Measurements from ENCODE around the gene LRRC55.

The LRRC55 gene, protein sequence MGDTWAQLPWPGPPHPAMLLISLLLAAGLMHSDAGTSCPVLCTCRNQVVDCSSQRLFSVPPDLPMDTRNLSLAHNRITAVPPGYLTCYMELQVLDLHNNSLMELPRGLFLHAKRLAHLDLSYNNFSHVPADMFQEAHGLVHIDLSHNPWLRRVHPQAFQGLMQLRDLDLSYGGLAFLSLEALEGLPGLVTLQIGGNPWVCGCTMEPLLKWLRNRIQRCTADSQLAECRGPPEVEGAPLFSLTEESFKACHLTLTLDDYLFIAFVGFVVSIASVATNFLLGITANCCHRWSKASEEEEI

DNA sequence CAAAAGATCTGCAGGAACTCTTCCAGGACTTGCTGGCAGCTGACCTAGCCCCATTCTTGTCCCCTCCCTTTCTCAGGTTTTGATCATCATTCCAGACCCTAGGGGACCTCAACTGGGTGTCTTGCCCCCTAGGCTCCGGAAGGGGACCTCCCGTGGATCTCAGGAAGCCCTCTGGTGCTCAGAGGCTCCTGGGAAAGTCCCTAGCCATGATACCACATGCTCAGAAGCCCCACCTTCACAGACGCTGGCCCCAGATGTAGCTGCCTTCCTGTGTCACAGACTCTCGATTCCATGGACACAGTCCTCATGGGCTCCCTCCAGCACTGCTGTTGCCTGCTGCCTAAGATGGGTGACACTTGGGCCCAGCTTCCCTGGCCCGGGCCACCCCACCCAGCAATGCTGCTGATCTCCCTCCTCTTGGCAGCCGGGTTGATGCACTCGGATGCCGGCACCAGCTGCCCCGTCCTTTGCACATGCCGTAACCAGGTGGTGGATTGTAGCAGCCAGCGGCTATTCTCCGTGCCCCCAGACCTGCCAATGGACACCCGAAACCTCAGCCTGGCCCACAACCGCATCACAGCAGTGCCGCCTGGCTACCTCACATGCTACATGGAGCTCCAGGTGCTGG is at the start of gene LRRC55:
LRRC55 (plus strand) TSS at position 276 of the 628 bp plus-strand sequence; CDS start at position 346, 70 bp downstream.
- DNase-seq: no peak

DNA sequence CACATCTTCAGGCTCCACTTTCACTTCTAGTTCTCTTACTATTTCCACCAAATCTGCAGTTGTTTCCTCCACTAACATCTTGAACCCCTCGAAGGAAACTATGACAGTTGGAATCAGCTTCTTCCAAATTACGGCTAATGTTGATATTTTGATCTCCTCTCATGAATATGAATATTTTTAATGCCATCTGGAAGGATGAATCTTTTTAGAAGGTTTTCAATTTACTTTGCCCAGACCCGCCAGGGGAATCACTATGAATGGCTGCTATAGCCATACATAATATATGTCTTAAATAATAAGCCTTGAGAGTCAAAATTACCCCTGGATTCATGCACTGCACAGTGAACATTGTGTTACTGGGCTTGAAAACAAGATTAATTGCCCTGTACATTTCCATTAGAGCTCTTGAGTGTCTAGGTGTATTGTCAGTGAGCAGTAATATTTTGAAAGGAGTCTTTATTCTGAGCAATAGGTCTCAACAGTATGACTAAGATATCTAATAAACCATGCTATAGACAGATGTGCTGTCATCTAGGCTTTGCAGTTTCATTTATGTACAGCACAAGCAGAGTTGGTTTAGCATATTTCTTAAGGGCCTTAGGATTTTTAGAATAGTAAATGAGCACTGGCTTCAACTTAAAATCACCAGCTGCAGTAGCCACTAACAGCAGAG is 48.3 kb upstream of the LRRC55 start:
- DNase-seq: no peak

DNA sequence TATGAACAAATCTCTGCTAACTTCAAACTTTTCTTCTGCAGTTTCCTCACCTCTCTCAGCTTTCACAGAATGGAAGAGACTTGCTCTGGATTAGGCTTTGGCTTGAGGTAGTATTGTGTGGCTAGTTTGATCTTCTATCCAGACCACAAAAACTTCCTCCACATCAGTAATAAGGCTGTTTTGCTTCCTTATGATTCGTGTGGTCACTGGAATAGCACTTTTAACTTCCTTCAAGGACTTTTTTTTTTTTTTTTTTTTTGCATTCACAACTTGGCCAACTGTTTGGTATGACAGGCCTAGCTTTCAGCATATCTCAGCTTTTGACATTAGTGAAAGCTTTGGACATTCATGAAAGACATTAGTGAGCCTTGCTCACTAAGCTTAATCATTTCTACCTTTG is 47.5 kb upstream of the LRRC55 start:
- DNase-seq: no peak

DNA sequence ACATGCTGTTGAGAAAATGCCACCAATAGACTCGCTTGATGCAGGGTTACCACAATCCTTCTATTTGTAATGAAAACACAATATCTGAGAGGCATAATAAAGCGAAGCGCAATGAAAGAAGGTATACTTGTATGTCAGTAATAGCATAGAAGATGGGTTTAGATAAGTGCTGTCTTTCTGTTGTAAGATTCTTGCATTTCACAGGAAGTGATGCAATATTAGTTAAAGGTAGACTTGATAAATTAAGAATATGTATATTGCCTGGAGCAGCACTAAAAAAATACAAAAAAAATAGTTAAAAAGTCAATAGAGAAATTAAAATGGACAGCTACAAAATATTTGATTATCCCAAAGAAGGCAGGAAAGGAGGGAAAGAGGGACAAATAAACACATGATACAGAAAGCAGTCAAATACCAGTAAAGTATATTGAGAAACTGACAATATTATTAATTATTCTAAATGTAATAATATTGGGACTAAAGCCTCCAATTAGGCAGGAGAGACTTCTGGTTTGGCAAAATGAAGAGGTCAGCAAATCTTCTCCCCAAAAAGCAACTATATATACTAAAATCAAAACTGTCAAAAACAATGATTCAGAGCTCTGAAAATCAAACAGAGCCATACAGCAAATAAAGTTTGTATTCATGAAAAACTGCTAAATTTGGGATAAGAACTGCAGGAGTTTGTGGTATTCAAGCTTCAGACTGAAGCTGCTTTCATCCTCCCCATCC is 46.6 kb upstream of the LRRC55 start:
- DNase-seq: no peak

DNA sequence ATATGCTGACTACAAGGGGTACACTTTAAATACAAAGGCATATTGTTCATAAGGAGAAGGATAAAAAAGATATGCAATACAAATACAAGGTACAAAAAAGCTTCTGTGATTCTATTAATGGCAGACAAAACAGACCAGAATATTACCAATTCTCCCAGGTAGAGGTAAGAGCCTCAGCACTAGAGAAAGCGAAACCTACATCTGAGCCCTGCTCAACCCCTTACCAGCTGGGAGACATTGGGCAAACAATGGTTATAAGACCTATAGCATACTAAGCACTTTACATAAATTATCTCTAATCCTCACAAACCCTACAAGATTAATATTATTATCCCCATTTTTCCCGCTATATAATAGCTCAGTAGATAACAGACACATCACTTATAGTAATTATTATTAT is 41.2 kb upstream of the LRRC55 start:
- DNase-seq: no peak

DNA sequence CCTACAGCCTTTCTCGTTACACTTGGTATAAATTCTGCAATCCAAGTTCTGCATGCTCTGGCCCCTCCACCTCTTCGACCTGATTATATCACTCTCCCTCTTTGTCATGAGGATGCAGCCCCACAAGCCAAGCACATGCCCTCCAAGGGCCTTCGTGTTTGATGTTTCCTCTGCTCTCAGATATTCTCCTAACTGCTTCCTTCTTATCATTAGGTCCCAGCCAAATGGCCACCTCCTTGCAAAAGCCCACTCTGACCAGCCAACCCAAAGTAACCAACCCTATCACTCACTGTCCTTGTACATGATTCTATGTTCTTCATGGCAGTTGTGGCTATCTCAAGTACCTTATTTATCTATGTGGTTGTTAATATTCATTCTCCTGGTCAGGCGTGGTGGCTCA is 38.3 kb upstream of the LRRC55 start:
- no peak for DNase-seq

DNA sequence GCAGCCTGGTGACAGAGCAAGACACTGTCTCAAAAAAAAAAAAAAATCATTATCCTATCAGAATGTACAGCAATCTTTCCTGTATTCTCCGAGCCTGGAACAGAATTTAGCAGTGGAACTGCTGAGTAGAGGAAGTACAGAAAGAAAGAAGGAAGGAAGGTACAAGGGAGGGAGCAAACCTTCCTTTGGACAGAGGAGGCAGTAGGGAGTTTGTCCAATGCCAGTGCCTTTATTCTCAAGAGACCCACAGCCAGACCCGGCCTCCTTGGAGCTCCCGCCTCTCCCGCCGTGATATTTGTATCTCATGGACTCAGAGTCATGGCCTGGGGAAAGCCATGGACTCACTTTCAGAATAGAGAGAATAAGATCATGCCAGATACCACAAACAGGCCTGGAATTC is 37.7 kb upstream of the LRRC55 start:
- DNase-seq: no peak

DNA sequence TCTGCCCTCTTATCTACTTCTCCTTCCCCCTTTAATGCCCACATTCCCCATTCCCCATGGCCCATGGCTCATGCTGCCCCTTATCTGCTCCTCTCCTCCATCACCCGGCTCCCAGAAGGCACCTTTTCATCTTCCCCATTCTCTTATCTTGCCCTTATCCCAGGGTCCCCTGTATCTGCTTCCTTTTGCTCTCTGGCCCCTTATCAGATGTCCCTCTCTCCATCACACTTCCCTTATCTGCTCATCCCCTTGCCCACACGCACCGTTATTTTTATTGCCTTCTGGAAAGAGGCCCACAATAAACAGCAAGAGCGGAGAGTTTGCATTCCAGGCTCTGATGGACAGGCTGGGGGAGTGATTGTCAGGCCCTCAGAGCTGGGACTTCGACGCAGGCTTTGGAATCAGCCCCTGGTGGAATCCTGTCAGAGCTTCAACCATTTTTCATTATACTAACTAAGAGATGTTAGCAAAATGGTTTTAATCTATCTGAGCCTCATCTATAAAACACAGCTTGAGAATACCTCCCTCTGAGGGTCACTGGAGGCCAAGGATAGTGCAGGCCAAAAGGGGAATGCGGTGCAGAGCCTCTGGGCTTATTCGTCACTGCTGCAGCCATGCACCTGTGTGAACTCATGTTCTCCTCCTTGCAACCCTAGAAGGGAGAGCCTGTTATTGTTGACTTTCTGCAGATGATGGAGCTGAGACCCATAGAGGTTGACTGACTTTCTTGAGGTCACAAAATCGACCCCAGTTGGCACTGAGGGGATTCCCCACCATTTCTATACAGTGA is 37.0 kb upstream of the LRRC55 start:
- no peak for DNase-seq

DNA sequence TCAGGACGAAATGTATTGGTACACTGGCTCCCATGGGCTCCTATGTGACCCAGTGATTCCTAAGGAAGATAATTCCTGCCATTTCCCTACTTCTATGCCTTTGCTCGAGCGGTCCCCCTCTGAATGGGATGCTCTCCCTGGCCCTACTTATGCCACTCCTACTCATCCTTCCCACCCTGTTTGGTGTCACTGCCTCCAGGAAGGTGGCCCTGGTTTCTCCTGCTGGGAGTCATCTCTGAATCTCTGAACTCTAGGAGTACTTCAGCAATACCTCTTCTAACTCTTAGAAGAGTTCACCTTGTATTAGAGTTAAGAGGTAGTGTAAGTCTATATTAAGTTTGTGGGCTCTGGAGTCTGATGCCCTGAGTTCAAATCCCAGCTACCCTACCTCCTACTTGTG is 35.5 kb upstream of the LRRC55 start:
- no peak for DNase-seq

DNA sequence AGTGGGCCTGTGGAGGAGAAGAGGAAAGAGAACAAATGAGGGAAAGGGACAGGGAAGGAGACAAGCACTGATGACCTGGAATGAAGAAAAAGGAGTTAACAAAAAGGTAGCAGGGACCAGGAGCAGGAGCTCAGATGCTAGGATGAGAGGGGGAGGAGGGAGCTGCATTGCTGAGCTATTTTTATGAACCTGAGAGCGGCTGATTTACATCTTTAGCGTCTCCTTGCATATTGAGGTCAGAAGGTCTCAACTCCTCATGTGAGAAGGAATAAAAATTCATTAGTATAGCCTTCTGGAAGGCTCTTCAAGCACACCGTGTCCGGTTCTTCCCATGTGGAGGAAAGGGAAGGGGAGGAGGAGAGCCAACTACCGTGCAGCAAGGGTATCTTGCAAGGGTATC is 33.1 kb upstream of the LRRC55 start:
- DNase-seq: no peak

DNA sequence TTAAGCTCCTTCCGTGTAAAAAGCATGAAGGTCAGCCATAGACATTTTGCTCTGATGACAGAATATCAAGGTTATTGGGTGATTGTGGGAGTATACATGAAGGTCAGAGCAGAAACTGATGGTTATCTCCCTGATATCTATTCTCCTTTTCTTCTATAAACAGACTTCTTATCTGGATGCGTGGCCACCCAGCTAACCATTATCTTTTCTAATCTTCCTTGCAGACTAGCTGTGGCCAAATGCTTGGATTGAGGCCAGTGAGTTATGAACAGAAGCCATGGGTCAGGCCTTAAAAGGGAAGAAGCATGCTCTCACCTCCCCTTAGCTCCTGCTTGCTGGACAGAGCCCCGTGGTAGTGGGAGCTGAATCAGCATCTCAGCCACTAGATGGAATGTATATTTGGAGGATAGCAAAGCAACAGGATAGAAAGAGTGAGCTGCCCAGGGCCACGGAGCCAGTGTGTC is 31.3 kb upstream of the LRRC55 start:
- no peak for DNase-seq

DNA sequence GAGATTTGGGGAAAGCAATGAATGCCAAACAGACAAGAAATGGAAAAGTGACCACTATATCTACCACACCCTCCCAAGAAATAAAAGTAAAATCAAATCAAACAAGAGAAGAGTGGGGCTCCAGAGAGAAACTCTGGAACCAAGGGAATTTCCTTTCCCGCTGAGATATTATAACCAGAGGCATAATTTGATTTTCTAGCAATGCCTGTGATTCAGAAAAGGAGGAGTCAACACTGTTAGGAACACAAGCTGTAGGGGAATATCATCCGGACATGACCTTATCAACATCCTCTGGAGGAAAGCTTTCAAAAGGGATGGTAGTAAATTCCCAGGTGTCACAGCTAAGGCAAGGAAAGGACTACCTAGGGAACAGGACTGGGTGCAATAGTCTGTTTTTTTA is 29.6 kb upstream of the LRRC55 start:
- DNase-seq: no peak

DNA sequence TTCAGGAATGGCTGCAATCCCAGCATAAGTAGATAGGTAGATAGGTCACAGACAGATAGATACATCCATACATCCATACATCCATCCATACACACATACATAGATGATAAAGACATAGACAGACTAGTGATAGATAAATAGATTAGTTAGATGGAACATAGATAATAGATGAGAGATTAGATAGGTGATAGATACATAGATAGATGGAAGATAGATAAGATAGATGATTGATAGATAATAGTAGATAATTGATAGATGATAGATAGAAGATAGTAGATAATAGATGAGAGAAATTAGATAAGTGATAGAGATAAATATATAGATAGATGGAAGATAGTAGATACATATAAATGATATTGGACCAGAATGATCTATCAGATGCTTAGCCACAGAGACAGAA is 28.3 kb upstream of the LRRC55 start:
- no peak for DNase-seq

DNA sequence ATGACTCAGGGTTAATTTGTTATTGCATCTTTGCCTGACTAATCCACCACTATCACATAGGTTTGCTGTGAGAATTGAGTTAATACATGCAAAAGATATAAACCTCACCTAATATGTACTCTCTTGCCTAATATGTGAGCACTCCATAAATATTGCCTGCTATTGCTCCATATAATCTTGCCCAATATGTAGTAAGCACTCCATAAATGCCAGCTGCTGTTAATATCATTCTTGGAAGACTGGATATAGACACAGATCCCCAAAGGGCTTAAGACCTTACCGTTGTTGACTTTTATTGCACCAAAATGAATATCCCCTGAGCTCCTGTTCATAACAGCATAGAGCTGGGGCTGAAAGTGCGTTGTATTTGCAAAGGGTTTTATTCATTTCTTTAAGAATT is 27.0 kb upstream of the LRRC55 start:
- no peak for DNase-seq

DNA sequence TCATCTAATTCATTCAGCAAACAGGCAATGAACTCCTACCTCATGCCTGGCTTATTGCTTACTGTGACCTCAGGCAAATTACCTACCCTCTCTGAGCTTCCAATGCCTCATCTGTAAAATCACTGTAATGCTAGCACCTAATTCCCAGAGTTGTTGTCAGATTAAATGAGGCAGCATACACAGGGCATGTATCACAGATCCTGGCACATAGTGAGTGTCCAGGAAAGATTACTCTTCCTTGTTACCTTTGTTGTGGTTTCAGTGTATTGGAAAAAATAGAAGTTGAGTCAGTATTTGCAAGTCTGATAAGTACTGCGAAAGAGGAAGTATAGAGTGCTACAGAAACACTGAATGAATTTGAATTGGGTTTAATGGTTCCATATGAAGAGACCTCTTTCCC is 26.4 kb upstream of the LRRC55 start:
- DNase-seq: no peak

DNA sequence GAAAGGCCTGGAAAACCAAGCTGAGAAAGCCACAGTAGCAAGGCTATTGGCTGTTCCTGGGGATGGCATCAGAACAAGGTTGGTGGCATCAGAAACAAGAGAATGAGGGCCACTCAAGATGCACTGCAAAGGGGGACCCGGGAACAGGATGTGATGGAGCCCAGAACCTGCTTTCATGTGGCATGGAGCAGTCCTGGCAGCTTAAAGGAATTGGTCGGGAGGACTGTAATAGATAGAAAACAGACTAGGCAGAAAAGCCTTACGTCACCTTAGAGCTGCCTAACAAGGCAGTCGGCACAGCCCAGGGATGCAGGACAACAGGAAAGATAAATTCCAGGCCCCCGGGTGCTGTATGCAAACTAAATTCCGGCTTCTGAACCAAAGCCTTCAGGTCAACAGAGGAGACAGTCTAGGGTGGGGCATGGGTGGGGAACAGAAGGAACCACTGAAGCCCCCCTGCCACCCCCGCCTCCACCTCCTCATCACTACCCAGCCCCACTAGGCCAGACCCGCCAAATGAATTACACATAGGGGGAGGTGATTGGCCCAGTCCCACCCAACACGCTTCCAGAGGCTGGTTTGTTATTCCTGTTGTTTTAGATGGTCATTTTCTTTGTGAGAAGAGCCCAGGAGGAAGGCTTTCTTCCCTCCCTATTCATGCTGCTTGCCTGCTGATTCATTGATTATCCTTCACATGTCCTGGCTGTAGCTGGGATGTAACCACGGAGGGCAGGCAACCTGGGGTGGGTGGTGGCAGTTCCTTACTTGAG is 25.7 kb upstream of the LRRC55 start:
- no peak for DNase-seq

DNA sequence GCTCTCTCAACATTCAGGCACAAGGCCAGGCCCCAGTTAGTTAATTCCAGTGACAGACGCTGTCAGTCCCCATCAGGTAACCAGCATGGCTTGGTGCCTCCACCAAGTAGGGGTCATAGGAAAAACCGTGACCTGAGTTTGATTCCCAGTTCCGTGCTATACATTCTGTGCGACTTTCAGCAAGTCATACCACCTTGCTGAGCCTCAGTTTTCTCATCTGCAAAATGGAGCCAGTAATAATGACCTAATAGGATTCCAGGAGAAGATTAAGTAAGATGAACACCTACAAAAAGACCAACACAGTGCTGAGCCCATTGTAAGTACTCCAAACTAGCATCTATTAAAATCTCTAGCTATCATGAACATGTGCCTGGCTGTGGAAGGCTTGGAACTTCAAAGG is 24.8 kb upstream of the LRRC55 start:
- DNase-seq: no peak

DNA sequence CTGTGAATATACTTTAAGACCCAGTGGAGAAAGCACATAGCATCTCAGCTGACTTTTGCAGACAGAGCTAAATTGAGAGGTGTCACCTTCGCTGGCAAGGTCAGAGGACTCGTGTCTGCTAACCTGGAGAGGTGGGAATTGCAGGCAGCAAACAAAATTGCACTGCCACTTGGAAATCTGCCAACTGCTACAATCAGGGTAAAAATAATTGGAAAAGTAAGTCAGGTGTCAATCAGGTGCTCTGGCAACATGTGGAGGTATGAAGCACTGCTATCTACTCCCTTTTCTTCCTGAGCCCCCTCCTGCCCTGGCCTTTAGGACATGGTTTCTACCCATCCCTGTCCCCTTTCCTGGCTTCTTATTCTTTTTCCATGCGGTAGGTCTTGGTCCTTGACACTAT is 24.1 kb upstream of the LRRC55 start:
- no peak for DNase-seq

DNA sequence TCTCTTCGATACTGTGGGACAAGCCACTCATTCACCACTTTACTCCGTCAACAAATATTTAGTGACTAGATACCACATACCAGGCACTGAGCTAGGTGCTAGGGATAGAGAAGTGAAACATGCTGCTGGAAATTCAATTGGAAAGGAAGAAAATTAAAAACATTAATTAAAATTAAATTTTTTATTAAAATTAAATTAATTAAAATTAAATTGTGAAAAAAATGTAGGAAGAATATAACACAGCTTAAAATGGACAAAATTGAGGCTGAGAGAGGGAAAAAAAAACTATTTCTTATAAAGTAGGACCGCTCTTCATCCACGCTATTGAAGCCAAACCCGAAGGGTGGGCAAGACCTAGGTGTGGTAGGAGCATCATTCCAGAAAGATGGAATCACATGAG is 23.6 kb upstream of the LRRC55 start:
- no peak for DNase-seq

DNA sequence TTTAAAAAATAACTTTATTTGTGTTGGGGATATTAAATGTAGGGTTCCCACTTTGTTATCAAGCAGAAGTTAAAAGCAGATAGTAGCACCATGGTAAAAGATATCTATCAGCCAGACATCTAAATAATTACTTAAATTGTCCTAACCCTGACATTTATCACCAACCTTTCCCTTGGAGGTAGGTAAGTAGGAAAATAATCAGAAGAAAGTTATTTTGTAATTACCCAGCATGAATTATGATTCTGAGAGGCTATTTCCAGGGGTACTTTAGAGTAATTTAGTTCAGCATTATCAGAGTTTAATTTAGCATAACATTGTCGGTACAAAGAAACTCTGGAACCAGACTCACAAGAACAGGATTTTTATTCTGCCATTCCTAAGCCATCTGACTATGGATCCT is 23.2 kb upstream of the LRRC55 start:
- DNase-seq: no peak

DNA sequence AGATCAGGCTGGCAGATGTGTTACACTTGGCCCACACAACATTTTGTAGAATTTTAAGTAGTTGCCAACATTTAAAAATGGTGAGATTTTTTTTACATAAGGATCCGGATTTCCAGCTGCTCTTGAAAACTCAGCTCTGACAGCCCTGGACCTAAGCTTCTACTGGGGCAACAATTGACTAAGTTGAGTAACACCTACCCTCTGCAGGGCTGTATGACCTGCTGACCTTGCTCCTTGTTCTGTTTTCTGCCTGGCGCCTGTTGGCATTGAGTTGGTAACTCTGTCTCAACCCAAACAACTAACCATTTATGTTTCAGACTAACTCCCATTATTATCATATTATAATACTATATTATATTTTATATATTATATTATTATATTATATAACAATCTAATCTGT is 21.1 kb upstream of the LRRC55 start:
- DNase-seq: no peak

DNA sequence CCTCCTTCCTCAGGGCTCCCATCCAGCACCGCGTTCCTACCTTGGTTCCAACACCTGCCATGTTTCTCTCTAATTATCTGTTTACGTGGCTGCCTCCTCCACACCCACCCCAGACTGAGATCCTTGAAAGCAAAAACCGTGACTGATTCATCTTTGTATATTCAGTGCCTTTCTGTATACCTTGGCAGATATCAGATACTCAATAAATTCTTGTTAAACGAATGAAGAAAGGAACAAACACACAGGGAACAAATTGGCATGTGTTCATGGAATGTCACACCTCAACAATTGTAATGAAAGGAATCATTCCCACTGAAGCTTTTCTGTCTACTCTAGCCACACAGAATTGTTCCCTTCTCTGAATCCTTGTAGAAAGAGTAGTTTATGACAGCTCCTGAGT is 20.4 kb upstream of the LRRC55 start:
- DNase-seq: peak; percentile 47
